Thyroid gland (tissue), 4 donors: ENCODE data around the gene CREB3L2.

Source experiments
- POLR2A ChIP-seq, 2 donors: fragments of 450-650 bp; IDR thresholded peaks; one replicate each; pipeline ENCODE4 v1.6.1; 2017; ENCODE audit warnings: antibody characterized with exemption in 2 of 2, mild to moderate bottlenecking in 2 of 2, moderate library complexity in 1 of 2
- TF ChIP-seq, protein P1 (sequence below), 6 experiments: fragments of 200-600 bp in 3 of 6; fragments of 450-650 bp in 3 of 6; sonication (generic) in 3 of 6; IDR thresholded peaks; one replicate each; pipeline ENCODE4 v1.5.1; 2016 to 2019; ENCODE audit warnings: antibody characterized with exemption in 6 of 6, mild to moderate bottlenecking in 2 of 6, inconsistent platforms in 1 of 6, moderate library complexity in 1 of 6

GRCh38 chr7:137975768-137976167 is 26.1 kb downstream of the CREB3L2 start:
- TF ChIP-seq, protein P1, sequence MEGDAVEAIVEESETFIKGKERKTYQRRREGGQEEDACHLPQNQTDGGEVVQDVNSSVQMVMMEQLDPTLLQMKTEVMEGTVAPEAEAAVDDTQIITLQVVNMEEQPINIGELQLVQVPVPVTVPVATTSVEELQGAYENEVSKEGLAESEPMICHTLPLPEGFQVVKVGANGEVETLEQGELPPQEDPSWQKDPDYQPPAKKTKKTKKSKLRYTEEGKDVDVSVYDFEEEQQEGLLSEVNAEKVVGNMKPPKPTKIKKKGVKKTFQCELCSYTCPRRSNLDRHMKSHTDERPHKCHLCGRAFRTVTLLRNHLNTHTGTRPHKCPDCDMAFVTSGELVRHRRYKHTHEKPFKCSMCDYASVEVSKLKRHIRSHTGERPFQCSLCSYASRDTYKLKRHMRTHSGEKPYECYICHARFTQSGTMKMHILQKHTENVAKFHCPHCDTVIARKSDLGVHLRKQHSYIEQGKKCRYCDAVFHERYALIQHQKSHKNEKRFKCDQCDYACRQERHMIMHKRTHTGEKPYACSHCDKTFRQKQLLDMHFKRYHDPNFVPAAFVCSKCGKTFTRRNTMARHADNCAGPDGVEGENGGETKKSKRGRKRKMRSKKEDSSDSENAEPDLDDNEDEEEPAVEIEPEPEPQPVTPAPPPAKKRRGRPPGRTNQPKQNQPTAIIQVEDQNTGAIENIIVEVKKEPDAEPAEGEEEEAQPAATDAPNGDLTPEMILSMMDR (IDR thresholded peaks at IDR 0.05): no peak
- no peak for TF ChIP-seq POLR2A (IDR thresholded peaks at IDR 0.05)
